GM12878 (cell line): Measurements from ENCODE around the gene ZNF519. TPM values are rescaled to one million over a fixed set of nuclear protein-coding genes. Genes with fewer than 3 reads are reported as not detected.

ENCODE experiments used
- ATAC-seq: fragments of 200-7000 bp; cut with Tn5 transposase; 3 replicates; pipeline ENCODE4 v1.9.1; 2020; ENCODE audit warnings: mild to moderate bottlenecking, moderate library complexity
- BruUV-seq: library from RNA; stranded (reverse); fragments of 400-500 nt; replicated peaks from 2 replicates; lab custom pipeline; 2021; lab: Mats Ljungman, UMichigan
- CTCF ChIA-PET: fragments of 300-600 bp; sonication (Branson Sonifier 250); formaldehyde crosslinking; extraction: SDS; loops from one replicate; lab custom pipeline; 2021; ENCODE audit warnings: inconsistent platforms; lab: Yijun Ruan, JAX
- POLR2A ChIA-PET: fragments of 350-600 bp; formaldehyde crosslinking; extraction: SDS; loops from one replicate; lab custom pipeline; 2021; ENCODE audit warnings: inconsistent platforms; lab: Charles Lee
- RAD21 ChIA-PET: fragments of 300-600 bp; sonication (Branson Sonifier 250); formaldehyde crosslinking; loops from one replicate; lab custom pipeline; 2023; ENCODE audit warnings: antibody characterized with exemption; ENCODE audit not compliant: unreplicated experiment; lab: Charles Lee
- SMC1A ChIA-PET: fragments of 300-600 bp; sonication (Branson Sonifier 250); formaldehyde crosslinking; loops from one replicate; lab custom pipeline; 2023; ENCODE audit not compliant: unreplicated experiment, uncharacterized antibody; lab: Charles Lee
- DNase-seq: peaks from one replicate; pipeline ENCODE4 v3.0.0-alpha.2; 2011; ENCODE audit warnings: low read depth, low spot score
- FAIRE-seq: peaks from 3 replicates; lab custom pipeline; 2011; peaks lifted over from hg19 to GRCh38; lab: Jason Lieb, UNC
- H2AFZ ChIP-seq: 2 replicates; pipeline ENCODE4 v1.6.0; 2011; ENCODE audit warnings: low read depth, low read length, control low read depth; ENCODE audit not compliant: control insufficient read depth
- H3K27ac ChIP-seq: 2 replicates; pipeline ENCODE4 v1.5.1; 2011; ENCODE audit warnings: control low read depth; ENCODE audit not compliant: control insufficient read depth, insufficient read depth
- H3K27me3 ChIP-seq, 2 experiments: replicated peaks in 1 of 2; 2 replicates each; pipeline versions ENCODE4 v1.6.0 to v1.6.1; 2011; ENCODE audit warnings: low read length in 1 of 2; ENCODE audit not compliant: control insufficient read depth in 2 of 2, insufficient read depth in 2 of 2
- H3K36me3 ChIP-seq, 2 experiments: 2 replicates each; pipeline ENCODE4 v1.5.1; 2011; ENCODE audit warnings: low read length in 1 of 2; ENCODE audit not compliant: control insufficient read depth in 2 of 2, insufficient read depth in 2 of 2
- H3K4me1 ChIP-seq: 2 replicates; pipeline ENCODE4 v1.6.1; 2011; ENCODE audit warnings: mild to moderate bottlenecking, low read length, moderate library complexity, mixed read lengths; ENCODE audit not compliant: control insufficient read depth, insufficient read depth
- H3K4me2 ChIP-seq: 2 replicates; pipeline ENCODE4 v1.6.0; 2011; ENCODE audit warnings: control low read depth; ENCODE audit not compliant: control insufficient read depth, insufficient read depth
- H3K4me3 ChIP-seq: fragments of 200-600 bp; sonication (generic); 2 replicates; pipeline ENCODE4 v1.5.1; 2016
- H3K79me2 ChIP-seq: 2 replicates; pipeline ENCODE4 v1.6.0; 2011; ENCODE audit warnings: low read length; ENCODE audit not compliant: control insufficient read depth, insufficient read depth
- H3K9ac ChIP-seq: 2 replicates; pipeline ENCODE4 v1.8.0; 2011; ENCODE audit warnings: low read length, control low read depth, mixed read lengths; ENCODE audit not compliant: control insufficient read depth, insufficient read depth
- H3K9me3 ChIP-seq: replicated peaks from 3 replicates; pipeline ENCODE4 v1.5.1; 2011; ENCODE audit warnings: mild to moderate bottlenecking, low read length; ENCODE audit not compliant: control insufficient read depth, insufficient read depth
- H4K20me1 ChIP-seq: 2 replicates; pipeline ENCODE4 v1.6.0; 2011; ENCODE audit not compliant: control insufficient read depth, insufficient read depth
- ATF3 ChIP-seq: IDR thresholded peaks from 2 replicates; pipeline ENCODE4 v1.6.1; 2011; ENCODE audit warnings: low read depth, mild to moderate bottlenecking, low read length, moderate library complexity, borderline replicate concordance; ENCODE audit errors: extremely low read depth
- CBX5 ChIP-seq: sonication (generic); IDR thresholded peaks from 2 replicates; pipeline ENCODE4 v1.6.1; 2016; ENCODE audit warnings: low read depth, moderate library complexity, mild to moderate bottlenecking, inconsistent platforms
- CHD2 ChIP-seq: IDR thresholded peaks from 2 replicates; pipeline ENCODE4 v1.6.1; 2011; ENCODE audit warnings: low read depth, low read length, improper control_type of control experiment, borderline replicate concordance
- CHD4 ChIP-seq: fragments of 200-600 bp; sonication (generic); IDR thresholded peaks from 2 replicates; pipeline ENCODE4 v1.6.1; 2016; ENCODE audit warnings: mild to moderate bottlenecking
- CREB1 ChIP-seq: IDR thresholded peaks from 2 replicates; pipeline ENCODE4 v1.6.1; 2012; ENCODE audit warnings: low read depth, mild to moderate bottlenecking, inconsistent platforms
- CTCF ChIP-seq, 3 experiments: IDR thresholded peaks in 2 of 3; conservative IDR thresholded peaks in 1 of 3; 2 replicates each; pipeline ENCODE4 v1.5.1; 2011; ENCODE audit warnings: low read depth in 3 of 3, low read length in 3 of 3, mild to moderate bottlenecking in 3 of 3, control low read depth in 2 of 3, moderate library complexity in 2 of 3, inconsistent platforms in 1 of 3, mixed read lengths in 1 of 3; ENCODE audit not compliant: control insufficient read depth in 2 of 3, insufficient read depth in 1 of 3; ENCODE audit errors: extremely low read depth in 1 of 3
- DPF2 ChIP-seq: fragments of 450-650 bp; IDR thresholded peaks from 2 replicates; pipeline ENCODE4 v1.6.1; 2017; ENCODE audit warnings: mild to moderate bottlenecking
- FOXM1 ChIP-seq: IDR thresholded peaks from 2 replicates; pipeline ENCODE4 v1.6.1; 2012; ENCODE audit warnings: low read depth, mild to moderate bottlenecking, inconsistent platforms, low read length, moderate library complexity
- MEF2A ChIP-seq: IDR thresholded peaks from 2 replicates; pipeline ENCODE4 v1.6.1; 2011; ENCODE audit warnings: low read depth, mild to moderate bottlenecking, low read length, moderate library complexity; ENCODE audit not compliant: insufficient read depth
- MYB ChIP-seq: fragments of 150-350 bp; IDR thresholded peaks from 2 replicates; pipeline ENCODE4 v1.6.1; 2014; ENCODE audit warnings: mild to moderate bottlenecking, low read depth, low read length, borderline replicate concordance
- MYC ChIP-seq: IDR thresholded peaks from 2 replicates; pipeline ENCODE4 v1.6.1; 2011; ENCODE audit warnings: mild to moderate bottlenecking, low read length, moderate library complexity, inconsistent platforms; ENCODE audit not compliant: insufficient read depth, insufficient replicate concordance, insufficient read length, severe bottlenecking
- RAD21 ChIP-seq: IDR thresholded peaks from 2 replicates; pipeline ENCODE4 v1.6.1; 2011; ENCODE audit warnings: mild to moderate bottlenecking, low read depth, low read length, moderate library complexity; ENCODE audit not compliant: insufficient read depth
- SP1 ChIP-seq: IDR thresholded peaks from one replicate; pipeline ENCODE4 v1.6.1; 2011; ENCODE audit warnings: low read depth, low read length
- SUPT20H ChIP-seq: IDR thresholded peaks from 2 replicates; pipeline ENCODE4 v1.6.1; 2011; ENCODE audit warnings: low read depth, mild to moderate bottlenecking, low read length, moderate library complexity, borderline replicate concordance; ENCODE audit not compliant: control insufficient read depth
- TCF12 ChIP-seq: IDR thresholded peaks from 2 replicates; pipeline ENCODE4 v1.6.1; 2011; ENCODE audit warnings: low read depth, mild to moderate bottlenecking, low read length
- YY1 ChIP-seq: IDR thresholded peaks from 2 replicates; pipeline ENCODE4 v1.6.1; 2011; ENCODE audit warnings: low read depth, mild to moderate bottlenecking, low read length
- WGBS: methylation state at CpG from one replicate; pipeline ENCODE4 v1.1.6; 2016; ENCODE audit warnings: low lambda C conversion rate; ENCODE audit not compliant: insufficient replicate concordance, insufficient coverage; ENCODE audit errors: missing lambda C conversion rate; 5-methylcytosine and 5-hydroxymethylcytosine counted together
- in situ Hi-C: fragments of 300-500 bp; cut with MboI; formaldehyde crosslinking; loops from 9 replicates; pipeline ENCODE4 v1.14.3; 2018; ENCODE audit warnings: mixed read lengths
- intact Hi-C: fragments of 100-400 bp; cut with micrococcal nuclease; formaldehyde crosslinking; loops from one replicate; pipeline ENCODE4 v1.14.2; 2022; ENCODE audit not compliant: unreplicated experiment
- polyA plus RNA-seq, 11 experiments: library from polyadenylated mRNA; depleted of rRNA in 4 of 11; unstranded in 6 of 11; stranded (reverse) in 5 of 11; fragments of >200 nt; fragmentation: Nextera tagmentation in 4 of 11; fragmentation: Illumina TruSeq in 1 of 11; extraction: Ambion mirVana in 4 of 11; extraction: Trizol in 1 of 11; gene quantifications; 1 replicate in 1 of 11; 2 replicates in 10 of 11; pipeline versions ENCODE4 v1.2.1 to v1.2.3, GENCODE V29; 2011 to 2016; ENCODE audit warnings: inconsistent platforms in 2 of 11, missing spikeins in 2 of 11, low read depth in 1 of 11
- total RNA-seq, 4 experiments: library from RNA; depleted of rRNA in 3 of 4; stranded (reverse); fragments of >200 nt in 3 of 4; fragmentation: Illumina TruSeq in 1 of 4; extraction: Trizol in 1 of 4; gene quantifications; 2 replicates each; pipeline versions ENCODE4 v1.2.1 to v1.2.3, GENCODE V29; 2013 to 2021
- TF ChIP-seq, protein P1 (sequence below): fragments of 150-350 bp; IDR thresholded peaks from 2 replicates; pipeline ENCODE4 v1.6.1; 2014; ENCODE audit warnings: mild to moderate bottlenecking, low read depth, low read length
- TF ChIP-seq, protein P2 (sequence below): fragments of 450-650 bp; IDR thresholded peaks from 2 replicates; pipeline ENCODE4 v1.6.1; 2014; ENCODE audit warnings: mild to moderate bottlenecking
- TF ChIP-seq, protein P3 (sequence below): fragments of 450-650 bp; conservative IDR thresholded peaks from 2 replicates; pipeline ENCODE4 v1.6.1; 2017; ENCODE audit warnings: mild to moderate bottlenecking, moderate library complexity

ZNF519 gene
- total and polyA plus RNA-seq, 10 of the 15 experiments (the other 5 are each of a cell fraction or from before 2014, with no cell fraction given), result 8.9 to 24.2 (median 13.8) TPM

GRCh38 chr18:14075196-14075595 lies 57.0 kb downstream of the ZNF519 start:
- no TSS peak for BruUV-seq
- H3K4me2 ChIP-seq, result no peak overlapping the region
- H3K79me2 ChIP-seq, result no peaks in the 10 kb centered on the region
- in situ Hi-C loops (loop anchor here (10.0 to 25.0 kb wide), 2 partner anchors 60 to 312 kb away; no protein-coding TSS in a partner anchor), intact Hi-C loops (no loop called here)
- no peaks in the 10 kb centered on the region for H3K27me3 ChIP-seq
- no peaks in the 10 kb centered on the region for H3K9me3 ChIP-seq
- ChIA-PET CTCF (no interaction called here), POLR2A (no interaction called here), RAD21 (no interaction called here), SMC1A (no interaction called here)
- ATAC-seq (no peak), FAIRE-seq (no peak), DNase-seq (no peak)
- H3K36me3 ChIP-seq, result no peaks in the 10 kb centered on the region
- no peaks in the 10 kb centered on the region for H3K4me1 ChIP-seq
- H3K27ac ChIP-seq, result no peak overlapping the region
- no peaks in the 10 kb centered on the region for H4K20me1 ChIP-seq
- H2AFZ ChIP-seq, result no peak overlapping the region
- no peak overlapping the region for H3K9ac ChIP-seq
- no peak overlapping the region for H3K4me3 ChIP-seq
- 97% methylated on average over 3 of the region's 3 CpGs for WGBS
- TF ChIP-seq RAD21, result no peak
- TF ChIP-seq, protein P1, sequence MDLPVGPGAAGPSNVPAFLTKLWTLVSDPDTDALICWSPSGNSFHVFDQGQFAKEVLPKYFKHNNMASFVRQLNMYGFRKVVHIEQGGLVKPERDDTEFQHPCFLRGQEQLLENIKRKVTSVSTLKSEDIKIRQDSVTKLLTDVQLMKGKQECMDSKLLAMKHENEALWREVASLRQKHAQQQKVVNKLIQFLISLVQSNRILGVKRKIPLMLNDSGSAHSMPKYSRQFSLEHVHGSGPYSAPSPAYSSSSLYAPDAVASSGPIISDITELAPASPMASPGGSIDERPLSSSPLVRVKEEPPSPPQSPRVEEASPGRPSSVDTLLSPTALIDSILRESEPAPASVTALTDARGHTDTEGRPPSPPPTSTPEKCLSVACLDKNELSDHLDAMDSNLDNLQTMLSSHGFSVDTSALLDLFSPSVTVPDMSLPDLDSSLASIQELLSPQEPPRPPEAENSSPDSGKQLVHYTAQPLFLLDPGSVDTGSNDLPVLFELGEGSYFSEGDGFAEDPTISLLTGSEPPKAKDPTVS, result no peak
- TF ChIP-seq MEF2A, result no peak
- no peak for TF ChIP-seq MYC
- no peak for TF ChIP-seq TCF12
- TF ChIP-seq CBX5, result no peak
- no peak for TF ChIP-seq CTCF (IDR thresholded peaks at IDR 0.05 in 2 of 3, conservative IDR thresholded peaks at IDR 0.05 in 1 of 3; ENCODE audit: control insufficient read depth in 2 of 3, extremely low read depth in 1 of 3, insufficient read depth in 1 of 3, low read depth in 3 of 3, low read length in 3 of 3)
- no peak for TF ChIP-seq ATF3
- no peak for TF ChIP-seq YY1
- TF ChIP-seq SUPT20H, result no peak
- no peak for TF ChIP-seq CHD4
- no peak for TF ChIP-seq DPF2
- TF ChIP-seq SP1, result no peak
- no peak for TF ChIP-seq CHD2
- TF ChIP-seq, protein P2, sequence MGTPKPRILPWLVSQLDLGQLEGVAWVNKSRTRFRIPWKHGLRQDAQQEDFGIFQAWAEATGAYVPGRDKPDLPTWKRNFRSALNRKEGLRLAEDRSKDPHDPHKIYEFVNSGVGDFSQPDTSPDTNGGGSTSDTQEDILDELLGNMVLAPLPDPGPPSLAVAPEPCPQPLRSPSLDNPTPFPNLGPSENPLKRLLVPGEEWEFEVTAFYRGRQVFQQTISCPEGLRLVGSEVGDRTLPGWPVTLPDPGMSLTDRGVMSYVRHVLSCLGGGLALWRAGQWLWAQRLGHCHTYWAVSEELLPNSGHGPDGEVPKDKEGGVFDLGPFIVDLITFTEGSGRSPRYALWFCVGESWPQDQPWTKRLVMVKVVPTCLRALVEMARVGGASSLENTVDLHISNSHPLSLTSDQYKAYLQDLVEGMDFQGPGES, result no peak
- no peak for TF ChIP-seq MYB
- TF ChIP-seq, protein P3, sequence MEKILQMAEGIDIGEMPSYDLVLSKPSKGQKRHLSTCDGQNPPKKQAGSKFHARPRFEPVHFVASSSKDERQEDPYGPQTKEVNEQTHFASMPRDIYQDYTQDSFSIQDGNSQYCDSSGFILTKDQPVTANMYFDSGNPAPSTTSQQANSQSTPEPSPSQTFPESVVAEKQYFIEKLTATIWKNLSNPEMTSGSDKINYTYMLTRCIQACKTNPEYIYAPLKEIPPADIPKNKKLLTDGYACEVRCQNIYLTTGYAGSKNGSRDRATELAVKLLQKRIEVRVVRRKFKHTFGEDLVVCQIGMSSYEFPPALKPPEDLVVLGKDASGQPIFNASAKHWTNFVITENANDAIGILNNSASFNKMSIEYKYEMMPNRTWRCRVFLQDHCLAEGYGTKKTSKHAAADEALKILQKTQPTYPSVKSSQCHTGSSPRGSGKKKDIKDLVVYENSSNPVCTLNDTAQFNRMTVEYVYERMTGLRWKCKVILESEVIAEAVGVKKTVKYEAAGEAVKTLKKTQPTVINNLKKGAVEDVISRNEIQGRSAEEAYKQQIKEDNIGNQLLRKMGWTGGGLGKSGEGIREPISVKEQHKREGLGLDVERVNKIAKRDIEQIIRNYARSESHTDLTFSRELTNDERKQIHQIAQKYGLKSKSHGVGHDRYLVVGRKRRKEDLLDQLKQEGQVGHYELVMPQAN, result no peak
- no peak for TF ChIP-seq FOXM1
- TF ChIP-seq CREB1, result no peak
